ENCODE measurements around the gene KNTC1.

GRCh38 chr12:122659579-122659978, 132.5 kb downstream of the KNTC1 start:
- TF ChIP-seq, protein P1, sequence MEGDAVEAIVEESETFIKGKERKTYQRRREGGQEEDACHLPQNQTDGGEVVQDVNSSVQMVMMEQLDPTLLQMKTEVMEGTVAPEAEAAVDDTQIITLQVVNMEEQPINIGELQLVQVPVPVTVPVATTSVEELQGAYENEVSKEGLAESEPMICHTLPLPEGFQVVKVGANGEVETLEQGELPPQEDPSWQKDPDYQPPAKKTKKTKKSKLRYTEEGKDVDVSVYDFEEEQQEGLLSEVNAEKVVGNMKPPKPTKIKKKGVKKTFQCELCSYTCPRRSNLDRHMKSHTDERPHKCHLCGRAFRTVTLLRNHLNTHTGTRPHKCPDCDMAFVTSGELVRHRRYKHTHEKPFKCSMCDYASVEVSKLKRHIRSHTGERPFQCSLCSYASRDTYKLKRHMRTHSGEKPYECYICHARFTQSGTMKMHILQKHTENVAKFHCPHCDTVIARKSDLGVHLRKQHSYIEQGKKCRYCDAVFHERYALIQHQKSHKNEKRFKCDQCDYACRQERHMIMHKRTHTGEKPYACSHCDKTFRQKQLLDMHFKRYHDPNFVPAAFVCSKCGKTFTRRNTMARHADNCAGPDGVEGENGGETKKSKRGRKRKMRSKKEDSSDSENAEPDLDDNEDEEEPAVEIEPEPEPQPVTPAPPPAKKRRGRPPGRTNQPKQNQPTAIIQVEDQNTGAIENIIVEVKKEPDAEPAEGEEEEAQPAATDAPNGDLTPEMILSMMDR (IDR thresholded peaks at IDR 0.05): no peak
- TF ChIP-seq POLR2A (IDR thresholded peaks at IDR 0.05): no peak

All from uterus (tissue), 2 donors.